ENCODE measurements around the gene SVBP.

SVBP gene

DNA sequence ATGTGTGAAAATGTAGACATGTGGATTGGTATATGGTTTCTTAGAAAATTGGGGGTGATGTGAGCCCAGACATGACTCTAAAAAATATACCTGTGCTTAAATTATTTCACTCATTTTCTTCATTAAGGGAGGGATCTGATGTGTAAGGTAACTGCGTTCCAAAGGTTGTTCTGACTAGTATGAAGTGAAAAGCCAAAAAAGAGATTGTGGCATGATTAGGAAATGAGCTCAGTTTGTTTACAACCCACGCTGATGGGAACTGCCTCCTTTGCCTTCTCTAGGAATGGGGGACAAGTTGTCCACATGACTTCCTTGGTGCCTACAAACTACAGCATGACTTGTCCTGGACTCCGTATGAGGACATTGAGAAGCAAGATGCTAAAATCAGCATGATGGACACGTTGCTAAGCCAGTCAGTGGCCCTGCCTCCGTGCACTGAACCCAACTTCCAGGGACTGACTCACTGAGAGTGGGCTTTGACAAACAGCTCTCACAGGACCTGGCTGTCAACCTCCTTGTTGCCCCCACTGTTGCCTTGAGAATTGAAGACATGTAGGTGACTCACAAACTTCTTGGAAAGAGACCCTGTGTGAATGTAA is 42.2 kb downstream of the SVBP start:
- no peak for FAIRE-seq
- no peak for DNase-seq (ENCODE audit: insufficient read length, low spot score)
- no peak for TF ChIP-seq POLR2A (IDR thresholded peaks at IDR 0.05; ENCODE audit: low read depth, low read length)

DNA sequence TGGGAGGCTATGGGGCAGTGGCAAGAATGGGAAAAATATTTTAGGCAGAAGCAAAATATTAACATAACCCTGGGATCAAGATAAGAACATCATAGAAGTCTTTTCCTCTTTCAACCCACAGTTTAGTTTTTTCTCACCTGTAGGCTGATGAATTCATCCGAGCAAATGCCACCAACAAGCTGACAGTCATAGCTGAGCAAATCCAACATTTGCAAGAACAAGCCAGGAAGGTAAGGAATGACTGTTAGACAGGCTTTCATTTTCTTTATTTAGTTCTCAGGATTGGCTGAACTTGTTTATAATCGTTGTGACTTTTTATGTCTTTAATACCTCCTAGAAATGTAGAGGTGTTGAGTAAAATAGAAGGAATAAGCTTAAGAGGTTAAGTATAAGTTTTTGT is 43.8 kb downstream of the SVBP start:
- no peak for FAIRE-seq
- no peak for TF ChIP-seq POLR2A (IDR thresholded peaks at IDR 0.05; ENCODE audit: low read depth, low read length)
- no peak for DNase-seq (ENCODE audit: insufficient read length, low spot score)

- no peak for TF ChIP-seq POLR2A (IDR thresholded peaks at IDR 0.05; ENCODE audit: low read depth, low read length)
- FAIRE-seq = no peak
Observed at GRCh38 chr1:42769811-42770210, 47.4 kb downstream of the SVBP start.

DNA sequence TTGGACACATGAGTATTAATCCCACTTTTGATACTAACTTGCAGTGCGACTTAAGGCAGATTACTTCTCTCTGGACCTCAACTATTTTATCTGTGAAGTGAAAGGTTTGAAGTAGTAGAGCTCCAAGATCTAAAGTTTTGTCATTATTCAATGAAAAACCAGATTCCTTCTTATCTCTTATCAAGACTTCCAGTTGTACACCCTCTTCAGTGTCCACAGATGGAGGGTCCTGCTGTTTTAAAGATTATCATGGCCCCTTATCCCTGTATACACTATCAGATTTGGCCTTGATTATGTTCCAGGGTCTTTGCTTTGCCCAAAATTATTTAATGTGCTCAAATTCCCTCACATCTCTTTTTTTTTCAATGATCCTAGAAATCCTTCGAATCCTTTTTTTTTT is 49.0 kb downstream of the SVBP start:
- no peak for TF ChIP-seq POLR2A (IDR thresholded peaks at IDR 0.05; ENCODE audit: low read depth, low read length)
- FAIRE-seq (no peak), DNase-seq (ENCODE audit: insufficient read length, low spot score) (no peak)

More at GRCh38 chr1:42769811-42770210, 47.4 kb downstream of the SVBP start:
- no peak for DNase-seq (ENCODE audit: insufficient read length, low spot score)

- FAIRE-seq (no peak), DNase-seq (ENCODE audit: insufficient read length, low spot score) (no peak)
- TF ChIP-seq POLR2A (IDR thresholded peaks at IDR 0.05; ENCODE audit: low read depth, low read length) = no peak
Observed at GRCh38 chr1:42767510-42768000, 49.6 kb downstream of the SVBP start.

- peak; percentile 69 for FAIRE-seq
- peak; percentile 99 for TF ChIP-seq POLR2A (IDR thresholded peaks at IDR 0.05; ENCODE audit: low read depth, low read length)
Observed at GRCh38 chr1:42766741-42767509, 50.3 kb downstream of the SVBP start, which contains the start of the genes C1orf50 and P3H1. C1orf50 (plus strand) TSS chr1:42767249; CDS start chr1:42767312, 63 bp downstream. P3H1 (minus strand) TSS chr1:42767028; CDS start chr1:42766971, 57 bp downstream.

GRCh38 chr1:42765832-42766740 is 51.1 kb downstream of the SVBP start:
- no peak for TF ChIP-seq POLR2A (IDR thresholded peaks at IDR 0.05; ENCODE audit: low read depth, low read length)
- FAIRE-seq (peak; percentile 27), DNase-seq (ENCODE audit: insufficient read length, low spot score) (peak; percentile 74)

More at GRCh38 chr1:42766741-42767509, 50.3 kb downstream of the SVBP start, which contains the start of the genes C1orf50 and P3H1:
- peak; percentile 94 for DNase-seq (ENCODE audit: insufficient read length, low spot score)

DNA sequence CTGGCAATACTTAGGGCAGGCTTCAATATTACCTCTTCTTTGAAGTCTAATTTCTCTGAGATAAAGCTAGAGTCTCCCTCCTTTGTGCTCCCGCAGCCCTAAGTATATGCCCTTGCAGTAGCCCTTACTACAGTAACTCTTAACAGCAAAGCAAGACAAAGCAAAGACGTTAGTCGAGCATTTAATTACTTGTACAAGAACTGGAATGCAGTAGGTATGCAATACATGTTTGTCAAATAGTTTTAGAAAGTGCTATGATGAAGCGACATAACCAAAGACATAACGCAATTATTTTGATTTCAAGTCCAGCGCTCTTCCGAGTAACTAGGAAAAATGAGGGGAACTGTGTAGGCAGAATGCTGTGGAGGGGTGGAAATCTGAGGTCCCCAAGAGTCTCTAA is 51.9 kb downstream of the SVBP start:
- FAIRE-seq (no peak), DNase-seq (ENCODE audit: insufficient read length, low spot score) (no peak)
- no peak for TF ChIP-seq POLR2A (IDR thresholded peaks at IDR 0.05; ENCODE audit: low read depth, low read length)

DNA sequence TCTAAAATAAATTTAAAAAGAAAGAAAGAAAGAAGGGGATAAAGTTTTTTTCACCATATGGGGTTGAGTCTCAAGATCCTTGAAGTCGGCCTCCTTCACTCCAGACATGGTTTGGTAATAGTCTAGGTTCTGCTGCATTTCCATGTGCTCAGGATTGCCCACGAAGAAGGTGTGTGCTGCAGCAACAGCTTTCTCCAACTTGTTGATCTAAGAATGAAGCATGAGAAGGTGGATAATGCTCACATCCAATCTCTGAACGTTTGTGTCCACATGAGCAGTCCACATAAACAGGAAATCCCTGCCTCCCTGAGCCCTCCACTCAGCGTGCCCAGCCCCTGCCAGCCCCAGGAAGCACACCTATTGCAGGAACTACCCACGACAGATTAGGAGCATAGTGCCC is 54.9 kb downstream of the SVBP start:
- DNase-seq (ENCODE audit: insufficient read length, low spot score) (no peak), FAIRE-seq (no peak)
- TF ChIP-seq POLR2A (IDR thresholded peaks at IDR 0.05; ENCODE audit: low read depth, low read length) = no peak

DNA sequence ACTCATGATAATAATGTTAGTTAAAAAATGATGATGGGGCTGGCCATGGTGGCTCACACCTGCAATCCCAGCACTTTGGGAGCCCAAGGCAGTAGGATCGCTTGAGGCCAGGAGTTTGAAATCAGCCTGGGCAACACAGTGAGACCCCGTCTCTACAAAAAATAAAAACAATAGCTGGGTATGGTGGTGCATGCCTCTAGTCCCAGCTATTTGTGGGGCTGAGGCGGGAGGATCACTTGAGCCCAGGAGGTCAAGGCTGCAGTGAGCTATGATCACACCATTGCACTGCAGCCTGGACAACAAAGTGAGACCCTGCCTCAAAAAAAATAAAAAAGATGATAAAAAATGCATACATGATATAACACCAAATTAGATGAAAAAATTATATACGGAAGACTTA is 55.6 kb downstream of the SVBP start:
- no peak for FAIRE-seq

GRCh38 chr1:42759114-42759513 is 58.1 kb downstream of the SVBP start:
- no peak for FAIRE-seq
- TF ChIP-seq POLR2A (IDR thresholded peaks at IDR 0.05; ENCODE audit: low read depth, low read length) = no peak
- DNase-seq (ENCODE audit: insufficient read length, low spot score) = no peak

More for the DNA sequence above, 55.6 kb downstream of the SVBP start:
- DNase-seq (ENCODE audit: insufficient read length, low spot score) = no peak
- no peak for TF ChIP-seq POLR2A (IDR thresholded peaks at IDR 0.05; ENCODE audit: low read depth, low read length)

DNA sequence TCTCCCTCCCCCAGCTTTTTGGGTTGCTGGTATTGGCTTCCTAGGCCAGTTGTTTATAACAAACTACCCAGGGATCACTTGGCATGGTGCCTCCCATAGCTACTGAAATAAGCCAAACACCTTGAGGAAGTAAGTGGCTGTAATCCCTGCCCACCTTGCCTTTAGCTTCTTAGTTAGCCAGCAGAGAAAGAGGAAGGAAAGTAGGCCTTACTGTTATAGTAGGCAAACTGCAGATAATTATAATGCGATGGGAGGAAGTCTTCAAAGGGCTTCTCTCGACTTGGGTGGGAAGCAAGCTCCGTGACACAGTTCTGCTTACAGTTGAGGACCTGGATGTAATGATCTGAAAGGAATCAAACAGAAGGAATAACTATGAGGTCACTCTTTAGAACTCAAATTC is 58.6 kb downstream of the SVBP start:
- no peak for FAIRE-seq
- DNase-seq (ENCODE audit: insufficient read length, low spot score) = no peak
- TF ChIP-seq POLR2A (IDR thresholded peaks at IDR 0.05; ENCODE audit: low read depth, low read length) = no peak

DNA sequence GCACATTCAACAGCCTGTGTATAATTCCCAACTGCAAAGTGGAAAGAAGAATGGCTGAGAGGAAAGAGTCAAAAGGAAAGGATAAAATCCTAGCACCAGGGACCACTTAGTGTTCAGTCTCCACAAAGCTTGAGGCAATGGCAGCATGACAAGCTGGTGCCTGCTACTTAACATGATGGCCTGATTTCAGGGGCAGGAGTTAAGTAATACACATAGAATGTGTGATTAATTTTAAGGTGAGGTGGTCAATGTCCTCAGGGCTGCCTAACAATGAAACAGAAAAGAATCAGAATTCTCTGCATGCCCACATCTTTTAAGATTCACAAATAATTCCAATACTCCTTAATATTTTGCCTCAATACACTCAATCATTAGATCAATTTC is 59.3 kb downstream of the SVBP start:
- no peak for DNase-seq (ENCODE audit: insufficient read length, low spot score)
- no peak for FAIRE-seq
- TF ChIP-seq POLR2A (IDR thresholded peaks at IDR 0.05; ENCODE audit: low read depth, low read length) = no peak

All from H54 (cell line).